A549 (cell line): ENCODE measurements around the gene SYNPO2. TPM values are rescaled to one million over a fixed set of nuclear protein-coding genes. Genes with fewer than 3 reads are reported as not detected.

ENCODE experiments used
- ATAC-seq, 2 experiments: fragments of 200-7000 bp in 1 of 2; fragments of >200 bp in 1 of 2; cut with Nextera tagmentation in 1 of 2; cut with Tn5 transposase in 1 of 2; 3 replicates each; pipeline versions ENCODE4 v1.8.0 to v1.9.1; 2018 to 2020; ENCODE audit warnings: mild to moderate bottlenecking in 1 of 2, moderate library complexity in 1 of 2
- CTCF ChIA-PET: fragments of 300-600 bp; sonication (Branson Sonifier 250); formaldehyde crosslinking; extraction: SDS; loops from one replicate; lab custom pipeline; 2021; ENCODE audit warnings: antibody characterized with exemption, inconsistent platforms; lab: Yijun Ruan, JAX
- POLR2A ChIA-PET: fragments of 350-600 bp; formaldehyde crosslinking; extraction: SDS; loops from one replicate; lab custom pipeline; 2021; ENCODE audit warnings: antibody characterized with exemption, inconsistent platforms; lab: Yijun Ruan, JAX
- DNase-seq, 2 experiments: peaks; one replicate each; pipeline versions ENCODE4 v3.0.0 to v3.0.0-alpha.2; 2011 to 2016; ENCODE audit warnings: low read depth in 1 of 2, low spot score in 1 of 2
- FAIRE-seq: peaks from 2 replicates; lab custom pipeline; 2011; peaks lifted over from hg19 to GRCh38; lab: Jason Lieb, UNC
- H3K27ac ChIP-seq, 2 experiments: fragments of >200 bp; sonication (Bioruptor Twin); formaldehyde crosslinking; 3 replicates each; pipeline ENCODE4 v1.5.1; 2016 to 2017
- H3K4me1 ChIP-seq: fragments of >200 bp; sonication (Bioruptor Twin); formaldehyde crosslinking; 3 replicates; pipeline ENCODE4 v1.6.1; 2016
- H3K4me2 ChIP-seq: fragments of >200 bp; sonication (Bioruptor Twin); formaldehyde crosslinking; 3 replicates; pipeline ENCODE4 v1.6.1; 2016
- H3K4me3 ChIP-seq: fragments of >200 bp; sonication (Bioruptor Twin); formaldehyde crosslinking; 3 replicates; pipeline ENCODE4 v1.5.1; 2016
- H3K9me3 ChIP-seq: fragments of >200 bp; sonication (Bioruptor Twin); formaldehyde crosslinking; 3 replicates; pipeline ENCODE4 v1.6.1; 2016
- BCL3 ChIP-seq: fragments of >200 bp; sonication (Bioruptor Twin); formaldehyde crosslinking; IDR thresholded peaks from 3 replicates; pipeline ENCODE4 v1.6.1; 2016
- BHLHE40 ChIP-seq: IDR thresholded peaks from 2 replicates; pipeline ENCODE4 v1.6.1; 2012; ENCODE audit warnings: low read depth, low read length, inconsistent platforms
- CBX2 ChIP-seq: fragments of 200-600 bp; sonication (generic); IDR thresholded peaks from 2 replicates; pipeline ENCODE4 v1.6.1; 2016; ENCODE audit warnings: low read depth, mild to moderate bottlenecking, borderline replicate concordance
- CTCF ChIP-seq: fragments of >200 bp; sonication (Bioruptor Twin); formaldehyde crosslinking; IDR thresholded peaks from 3 replicates; pipeline ENCODE4 v1.5.1; 2016
- EHMT2 ChIP-seq: fragments of 200-600 bp; sonication (generic); IDR thresholded peaks from 2 replicates; pipeline ENCODE4 v1.6.1; 2016; ENCODE audit warnings: antibody characterized with exemption, low read depth, mild to moderate bottlenecking, moderate library complexity
- ELK1 ChIP-seq: fragments of 150-350 bp; IDR thresholded peaks from 2 replicates; pipeline ENCODE4 v1.6.1; 2014; ENCODE audit warnings: low read depth, mild to moderate bottlenecking, low read length
- EP300 ChIP-seq, 2 experiments: fragments of >200 bp; sonication (Bioruptor Twin); formaldehyde crosslinking; IDR thresholded peaks; 2 replicates in 1 of 2; 3 replicates in 1 of 2; pipeline ENCODE4 v1.6.1; 2016 to 2017
- FOSB ChIP-seq: fragments of 250-450 bp; sonication (Bioruptor Pico); IDR thresholded peaks from 2 replicates; pipeline ENCODE4 v1.5.0; 2020; ENCODE audit warnings: mild to moderate bottlenecking, moderate library complexity
- FOXS1 ChIP-seq: fragments of 250-450 bp; sonication (Bioruptor Pico); IDR thresholded peaks from 2 replicates; pipeline ENCODE4 v1.5.0; 2020; ENCODE audit warnings: mild to moderate bottlenecking, moderate library complexity
- GATA3 ChIP-seq: IDR thresholded peaks from 2 replicates; pipeline ENCODE4 v1.6.1; 2012; ENCODE audit warnings: borderline replicate concordance
- HEYL ChIP-seq: fragments of 250-450 bp; sonication (Bioruptor Pico); IDR thresholded peaks from 2 replicates; pipeline ENCODE4 v1.8.0; 2021; ENCODE audit warnings: mild to moderate bottlenecking, moderate library complexity
- HMGXB4 ChIP-seq: fragments of 250-450 bp; sonication (Bioruptor Pico); IDR thresholded peaks from 2 replicates; pipeline ENCODE4 v1.5.0; 2021; ENCODE audit warnings: mild to moderate bottlenecking, moderate library complexity, borderline replicate concordance
- HOXA7 ChIP-seq: fragments of 250-450 bp; sonication (Bioruptor Pico); IDR thresholded peaks from 2 replicates; pipeline ENCODE4 v1.5.0; 2020; ENCODE audit warnings: mild to moderate bottlenecking, moderate library complexity
- HOXB13 ChIP-seq: fragments of 250-450 bp; sonication (Bioruptor Pico); IDR thresholded peaks from 2 replicates; pipeline ENCODE4 v1.5.0; 2020; ENCODE audit warnings: low read depth, mild to moderate bottlenecking, moderate library complexity
- HOXB5 ChIP-seq: fragments of 250-450 bp; sonication (Bioruptor Pico); IDR thresholded peaks from 2 replicates; pipeline ENCODE4 v1.5.0; 2020; ENCODE audit warnings: mild to moderate bottlenecking, moderate library complexity
- JUN ChIP-seq, 2 experiments: fragments of >200 bp; sonication (Bioruptor Twin); formaldehyde crosslinking; IDR thresholded peaks; 2 replicates in 1 of 2; 3 replicates in 1 of 2; pipeline ENCODE4 v1.6.1; 2016 to 2017
- JUNB ChIP-seq: fragments of >200 bp; sonication (Bioruptor Twin); formaldehyde crosslinking; IDR thresholded peaks from 2 replicates; pipeline ENCODE4 v1.6.1; 2016
- KDM1A ChIP-seq: fragments of 200-600 bp; sonication (generic); IDR thresholded peaks from 2 replicates; pipeline ENCODE4 v1.6.1; 2016; ENCODE audit warnings: low read depth, mild to moderate bottlenecking
- MAFK ChIP-seq: fragments of 450-650 bp; IDR thresholded peaks from 2 replicates; pipeline ENCODE4 v1.6.1; 2014; ENCODE audit not compliant: partially characterized antibody
- MAX ChIP-seq: IDR thresholded peaks from 2 replicates; pipeline ENCODE4 v1.6.1; 2012
- MAZ ChIP-seq: fragments of 150-350 bp; IDR thresholded peaks from 2 replicates; pipeline ENCODE4 v1.6.1; 2014; ENCODE audit warnings: antibody characterized with exemption, low read depth, low read length, borderline replicate concordance
- NPAS2 ChIP-seq: fragments of 250-450 bp; sonication (Bioruptor Pico); IDR thresholded peaks from 2 replicates; pipeline ENCODE4 v1.8.0; 2022; ENCODE audit warnings: mild to moderate bottlenecking, moderate library complexity, borderline replicate concordance
- NR3C1 ChIP-seq: fragments of >200 bp; sonication (Bioruptor Twin); formaldehyde crosslinking; IDR thresholded peaks from 3 replicates; pipeline ENCODE4 v1.6.1; 2017
- PHF8 ChIP-seq: fragments of 200-600 bp; sonication (generic); IDR thresholded peaks from 2 replicates; pipeline ENCODE4 v1.6.1; 2016; ENCODE audit warnings: low read depth, mild to moderate bottlenecking, antibody characterized with exemption, moderate library complexity, borderline replicate concordance
- SMC3 ChIP-seq: fragments of >200 bp; sonication (Bioruptor Twin); formaldehyde crosslinking; IDR thresholded peaks from 3 replicates; pipeline ENCODE4 v1.6.1; 2018; ENCODE audit warnings: inconsistent platforms
- SREBF2 ChIP-seq: fragments of 450-650 bp; IDR thresholded peaks from 2 replicates; pipeline ENCODE4 v1.6.1; 2014; ENCODE audit warnings: mild to moderate bottlenecking, moderate library complexity
- TFCP2L1 ChIP-seq: fragments of 250-450 bp; sonication (Bioruptor Pico); IDR thresholded peaks from 2 replicates; pipeline ENCODE4 v1.5.0; 2021; ENCODE audit warnings: mild to moderate bottlenecking
- TP53 ChIP-seq: fragments of 250-450 bp; sonication (Bioruptor Pico); IDR thresholded peaks from 2 replicates; pipeline ENCODE4 v1.5.0; 2021; ENCODE audit warnings: mild to moderate bottlenecking, moderate library complexity
- USF2 ChIP-seq: fragments of 450-650 bp; IDR thresholded peaks from 2 replicates; pipeline ENCODE4 v1.6.1; 2014; ENCODE audit warnings: antibody characterized with exemption
- ZFP36 ChIP-seq: fragments of 450-650 bp; IDR thresholded peaks from 2 replicates; pipeline ENCODE4 v1.6.1; 2014; ENCODE audit warnings: borderline replicate concordance; ENCODE audit not compliant: partially characterized antibody
- ZNF302 ChIP-seq: fragments of 250-450 bp; sonication (Bioruptor Pico); IDR thresholded peaks from 2 replicates; pipeline ENCODE4 v1.9.0; 2021; ENCODE audit warnings: inconsistent platforms, mild to moderate bottlenecking, moderate library complexity
- WGBS: methylation state at CpG from one replicate; pipeline ENCODE4 v1.1.6; 2017; ENCODE audit errors: missing lambda C conversion rate; 5-methylcytosine and 5-hydroxymethylcytosine counted together
- polyA plus RNA-seq, 4 experiments: library from polyadenylated mRNA; depleted of rRNA in 3 of 4; stranded (reverse); fragments of >200 nt; fragmentation: RNase III in 1 of 4; extraction: RNeasy Plus Mini Kit Qiagen cat#74134 plus additional on column Dnase treatment in 1 of 4; gene quantifications; 2 replicates in 3 of 4; 3 replicates in 1 of 4; pipeline ENCODE4 v1.2.3, GENCODE V29; 2011 to 2017

SYNPO2 gene
- polyA plus RNA-seq, 2 of the 4 experiments (the other 2 are of a cell fraction) = 2.5 to 8.8 TPM

GRCh38 chr4:118994030-118994429 is 105.4 kb downstream of the SYNPO2 start (continued):
- no peak for TF ChIP-seq ELK1
- TF ChIP-seq SMC3 = no peak
- no peak for TF ChIP-seq MAZ
- TF ChIP-seq GATA3 = no peak
- no peak for TF ChIP-seq HMGXB4 (CRISPR knock-in tag)
- no peak for TF ChIP-seq EP300 (IDR thresholded peaks at IDR 0.05)
- TF ChIP-seq, all 56 proteins: peak for 0

- ChIA-PET POLR2A (no interaction called here), CTCF (interaction anchor here (0.7 to 2.0 kb wide), 4 partner anchors 13 to 738 kb away, joined by 3 to 8 read pairs (median 4); no protein-coding TSS in a partner anchor)
- ATAC-seq (no peak), DNase-seq (no peak), FAIRE-seq (no peak)
- H3K4me1 ChIP-seq = 0 out of 3 replicates have a peak, but pooled peaks cover 3% of the 10 kb centered on the region
- no peak overlapping the region for H3K27ac ChIP-seq
- H3K9me3 ChIP-seq = no peaks in the 10 kb centered on the region
- no peak for TF ChIP-seq JUNB
- no peak for TF ChIP-seq HOXB13
- no peak for TF ChIP-seq HEYL (CRISPR knock-in tag)
- TF ChIP-seq MAX = no peak
- TF ChIP-seq JUN (IDR thresholded peaks at IDR 0.05) = no peak
- TF ChIP-seq TFCP2L1 = no peak
- no peak for TF ChIP-seq EHMT2
- TF ChIP-seq CBX2 = no peak
- TF ChIP-seq TP53 (CRISPR knock-in tag) = no peak
- no peak for TF ChIP-seq HOXA7 (CRISPR knock-in tag)
- TF ChIP-seq FOXS1 (CRISPR knock-in tag) = no peak
- TF ChIP-seq SREBF2 = no peak
- no peak for TF ChIP-seq ZFP36
- no peak for TF ChIP-seq FOSB
- no peak for TF ChIP-seq NPAS2 (CRISPR knock-in tag)
- TF ChIP-seq PHF8 = no peak
- WGBS = 82% methylated on average over 4 of the region's 4 CpGs
- H3K4me2 ChIP-seq = no peak overlapping the region
- H3K4me3 ChIP-seq = no peak overlapping the region
Observed at GRCh38 chr4:118995693-118996391, 107.2 kb downstream of the SYNPO2 start.

- H3K4me3 ChIP-seq = no peak overlapping the region
- no peak overlapping the region for H3K27ac ChIP-seq
- CTCF ChIA-PET = interaction anchor here (1.5 kb wide), 1 partner anchor 16 kb away, joined by 5 read pairs; no protein-coding TSS in a partner anchor
- no peak for DNase-seq
- H3K9me3 ChIP-seq = no peaks in the 10 kb centered on the region
- no peak for FAIRE-seq
- ATAC-seq = no peak
- H3K4me1 ChIP-seq = 0 out of 3 replicates have a peak, but pooled peaks cover 3% of the 10 kb centered on the region
- no peak overlapping the region for H3K4me2 ChIP-seq
- POLR2A ChIA-PET = interaction anchor here (1.1 kb wide), 1 partner anchor 215 kb away, joined by 3 read pairs; no protein-coding TSS in a partner anchor
- TF ChIP-seq NR3C1 = no peak
- no peak for TF ChIP-seq PHF8
- TF ChIP-seq CTCF = no peak
- TF ChIP-seq USF2 = no peak
- no peak for TF ChIP-seq BHLHE40
- no peak for TF ChIP-seq MAFK
- no peak for TF ChIP-seq SREBF2
- TF ChIP-seq BCL3 = no peak
- TF ChIP-seq ZNF302 (CRISPR knock-in tag) = no peak
- TF ChIP-seq KDM1A = no peak
- no peak for TF ChIP-seq HOXB5 (CRISPR knock-in tag)
Observed at GRCh38 chr4:118997601-118998000, 108.9 kb downstream of the SYNPO2 start.
